ENCODE measurements around the gene AKNAD1. TPM values are rescaled to one million over a fixed set of nuclear protein-coding genes. Genes with fewer than 3 reads are reported as not detected.

The AKNAD1 gene
- total RNA-seq, 1 experiment from 2014 or later, result 0.07 TPM

DNA sequence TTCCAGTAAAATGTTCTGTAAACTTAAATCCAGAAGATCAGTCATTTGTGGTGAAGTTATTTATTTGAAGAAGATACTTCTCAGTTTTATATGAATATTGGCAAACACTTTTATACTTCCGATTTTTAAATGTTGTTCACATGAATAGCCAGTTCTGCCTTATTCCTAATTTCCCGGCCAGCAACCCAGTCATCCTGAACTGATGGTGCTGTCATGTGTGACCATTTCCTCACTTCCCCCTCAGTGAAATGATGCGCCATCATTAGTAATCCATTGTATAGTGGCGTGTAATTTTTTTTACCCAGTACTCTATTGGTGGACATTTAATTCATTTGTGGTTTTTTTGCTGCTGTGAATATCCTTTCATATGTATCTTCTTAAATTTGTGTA lies 36.2 kb upstream of the AKNAD1 start:
- CTCF ChIA-PET, result interaction anchor here (0.6 kb wide), 1 partner anchor 135 kb away, joined by 6 read pairs; no protein-coding TSS in a partner anchor
- peaks cover 13% of the 10 kb centered on the region; the same call in 1 of the 2 replicates for H3K4me1 ChIP-seq (ENCODE audit: insufficient read depth, low read length)
- TF ChIP-seq EZH2phosphoT487 (IDR thresholded peaks at IDR 0.05; ENCODE audit: borderline replicate concordance, low read length) (no peak), EZH2 (IDR thresholded peaks at IDR 0.05; ENCODE audit: low read length, unreplicated experiment) (no peak)
- TF ChIP-seq, protein P1, sequence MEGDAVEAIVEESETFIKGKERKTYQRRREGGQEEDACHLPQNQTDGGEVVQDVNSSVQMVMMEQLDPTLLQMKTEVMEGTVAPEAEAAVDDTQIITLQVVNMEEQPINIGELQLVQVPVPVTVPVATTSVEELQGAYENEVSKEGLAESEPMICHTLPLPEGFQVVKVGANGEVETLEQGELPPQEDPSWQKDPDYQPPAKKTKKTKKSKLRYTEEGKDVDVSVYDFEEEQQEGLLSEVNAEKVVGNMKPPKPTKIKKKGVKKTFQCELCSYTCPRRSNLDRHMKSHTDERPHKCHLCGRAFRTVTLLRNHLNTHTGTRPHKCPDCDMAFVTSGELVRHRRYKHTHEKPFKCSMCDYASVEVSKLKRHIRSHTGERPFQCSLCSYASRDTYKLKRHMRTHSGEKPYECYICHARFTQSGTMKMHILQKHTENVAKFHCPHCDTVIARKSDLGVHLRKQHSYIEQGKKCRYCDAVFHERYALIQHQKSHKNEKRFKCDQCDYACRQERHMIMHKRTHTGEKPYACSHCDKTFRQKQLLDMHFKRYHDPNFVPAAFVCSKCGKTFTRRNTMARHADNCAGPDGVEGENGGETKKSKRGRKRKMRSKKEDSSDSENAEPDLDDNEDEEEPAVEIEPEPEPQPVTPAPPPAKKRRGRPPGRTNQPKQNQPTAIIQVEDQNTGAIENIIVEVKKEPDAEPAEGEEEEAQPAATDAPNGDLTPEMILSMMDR (conservative IDR thresholded peaks at IDR 0.05; ENCODE audit: low read depth, low read length), result no peak

DNA sequence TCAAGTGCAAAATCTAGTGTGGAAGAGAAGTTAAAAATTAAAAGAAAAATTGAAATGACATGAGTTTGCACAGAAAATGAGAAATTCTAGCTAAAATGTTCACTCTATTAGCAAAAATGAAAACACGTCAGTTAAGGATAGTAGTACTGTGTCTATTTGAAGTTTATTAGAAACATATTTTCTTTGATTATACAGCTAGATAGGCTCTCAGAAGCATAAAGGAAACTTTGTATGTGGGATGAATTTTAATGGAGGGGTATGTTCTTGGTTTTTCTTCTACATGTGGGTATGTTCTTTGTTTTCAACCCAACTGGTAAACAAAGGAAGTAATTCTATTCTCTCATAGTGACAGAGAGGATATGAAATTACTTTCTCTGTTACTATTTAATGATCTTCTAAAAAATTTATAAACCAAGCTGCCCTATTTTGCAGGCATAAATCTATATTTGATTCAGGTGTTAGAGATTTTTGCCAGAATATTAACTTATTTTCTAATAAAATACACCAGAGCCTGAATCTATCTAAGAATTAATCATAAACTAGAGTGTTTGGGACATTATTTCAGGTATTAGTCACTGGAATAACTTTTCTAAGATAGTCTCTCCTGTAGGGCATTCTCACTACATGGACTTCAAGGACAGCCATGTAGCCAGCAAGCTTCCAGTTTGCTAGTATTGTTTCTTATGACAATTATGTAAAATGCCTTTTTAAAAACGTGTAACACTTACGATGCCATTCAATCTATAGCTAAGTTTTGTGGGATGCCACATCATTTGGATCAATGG lies 35.7 kb upstream of the AKNAD1 start:
- ATAC-seq, result peak; percentile 60
- Histone ChIP-seq H3K27me3 (ENCODE audit: low read length) (no peaks in the 10 kb centered on the region), H3K27ac (ENCODE audit: low read length) (no peak overlapping the region), H3K4me3 (ENCODE audit: low read length) (no peak overlapping the region), H3K4me2 (ENCODE audit: low read length) (no peak overlapping the region), H3K9ac (ENCODE audit: low read length) (no peak overlapping the region), H3K9me3 (ENCODE audit: low read length) (no peaks in the 10 kb centered on the region), H3K4me1 (ENCODE audit: insufficient read depth, low read length) (peaks cover 13% of the 10 kb centered on the region; the same call in 1 of the 2 replicates), H4K20me1 (ENCODE audit: low read length) (no peaks in the 10 kb centered on the region), H3F3A (ENCODE audit: low read length, unreplicated experiment) (no peaks in the 10 kb centered on the region), H3K9me2 (replicated peaks; ENCODE audit: low read length) (no peaks in the 10 kb centered on the region), H3K79me2 (ENCODE audit: low read length) (peaks cover 6% of the 10 kb centered on the region), H2AFZ (ENCODE audit: low read length) (no peak overlapping the region), H3K36me3 (ENCODE audit: low read depth, low read length) (0 out of 2 replicates have a peak, but pooled peaks cover under 1% of the 10 kb centered on the region)
- peak; percentile 22 for DNase-seq
- intact Hi-C loops (cut with micrococcal nuclease), result no loop called here
- TF ChIP-seq EZH2 (IDR thresholded peaks at IDR 0.05; ENCODE audit: low read length, unreplicated experiment) (no peak), EZH2phosphoT487 (IDR thresholded peaks at IDR 0.05; ENCODE audit: borderline replicate concordance, low read length) (no peak)
- TF ChIP-seq, protein P1 (conservative IDR thresholded peaks at IDR 0.05; ENCODE audit: low read depth, low read length), result no peak
- BruUV-seq (replicated peaks), result no TSS peak
- ChIA-PET POLR2A (ENCODE audit: unreplicated experiment) (interaction anchor here (0.6 kb wide), 1 partner anchor 227 kb away, joined by 7 read pairs; no protein-coding TSS in a partner anchor), CTCF (interaction anchor here (0.6 kb wide), 2 partner anchors 65 to 136 kb away, joined by 3 to 6 read pairs; no protein-coding TSS in a partner anchor)

More for the DNA sequence above, 36.2 kb upstream of the AKNAD1 start:
- H3K36me3 ChIP-seq (ENCODE audit: low read depth, low read length), result no peaks in the 10 kb centered on the region
- peak; percentile 67 for ATAC-seq
- BruUV-seq (replicated peaks), result no TSS peak
- no peaks in the 10 kb centered on the region for H3K9me3 ChIP-seq (ENCODE audit: low read length)
- H2AFZ ChIP-seq (ENCODE audit: low read length), result no peak overlapping the region
- H3K27ac ChIP-seq (ENCODE audit: low read length), result no peak overlapping the region
- H3K9me2 ChIP-seq (replicated peaks; ENCODE audit: low read length), result no peaks in the 10 kb centered on the region
- peak; percentile 34 for DNase-seq
- no peak overlapping the region for H3K4me3 ChIP-seq (ENCODE audit: low read length)
- POLR2A ChIA-PET (ENCODE audit: unreplicated experiment), result no interaction called here
- peaks cover 6% of the 10 kb centered on the region for H3K79me2 ChIP-seq (ENCODE audit: low read length)
- no peak overlapping the region for H3K4me2 ChIP-seq (ENCODE audit: low read length)
- intact Hi-C loops (cut with micrococcal nuclease), result no loop called here
- no peak overlapping the region for H3K9ac ChIP-seq (ENCODE audit: low read length)
- H3F3A ChIP-seq (ENCODE audit: low read length, unreplicated experiment), result peaks cover 4% of the 10 kb centered on the region
- no peaks in the 10 kb centered on the region for H4K20me1 ChIP-seq (ENCODE audit: low read length)
- no peaks in the 10 kb centered on the region for H3K27me3 ChIP-seq (ENCODE audit: low read length)

Data from PC-3 (cell line).